Choroid plexus epithelial cell (primary cell): Measurements from ENCODE around the gene RAP2A.
A peak's percentile ranks its signal among the peaks of the same experiment; 100 is the strongest.

Source experiments
- DNase-seq: peaks from one replicate; pipeline ENCODE4 v3.0.0-alpha.2; 2010; ENCODE audit warnings: low read depth
- H3K4me3 ChIP-seq: 2 replicates; pipeline ENCODE4 v1.5.1; 2011; ENCODE audit warnings: low read depth, mild to moderate bottlenecking, control low read depth, low read length, moderate library complexity
- CTCF ChIP-seq: conservative IDR thresholded peaks from 2 replicates; pipeline ENCODE4 v1.5.1; 2011; ENCODE audit warnings: low read depth, mild to moderate bottlenecking, control low read depth, inconsistent platforms, low read length, moderate library complexity

RAP2A gene

GRCh38 chr13:97436845-97437244 lies 2.9 kb downstream of the RAP2A start:
- no peak for DNase-seq
- no peak for TF ChIP-seq CTCF
- H3K4me3 ChIP-seq = no peak overlapping the region

GRCh38 chr13:97437729-97438128 lies 3.8 kb downstream of the RAP2A start:
- TF ChIP-seq CTCF = no peak
- no peak for DNase-seq
- no peak overlapping the region for H3K4me3 ChIP-seq

GRCh38 chr13:97438856-97439595 lies 5.1 kb downstream of the RAP2A start:
- no peak for TF ChIP-seq CTCF
- DNase-seq = peak; percentile 64

GRCh38 chr13:97440598-97441170 lies 6.7 kb downstream of the RAP2A start:
- DNase-seq = peak; percentile 38

More at GRCh38 chr13:97438856-97439595, 5.1 kb downstream of the RAP2A start:
- H3K4me3 ChIP-seq = no peak overlapping the region

GRCh38 chr13:97441368-97441767 lies 7.4 kb downstream of the RAP2A start:
- no peak for TF ChIP-seq CTCF
- DNase-seq = no peak
- no peak overlapping the region for H3K4me3 ChIP-seq

More at GRCh38 chr13:97440598-97441170, 6.7 kb downstream of the RAP2A start:
- no peak overlapping the region for H3K4me3 ChIP-seq
- TF ChIP-seq CTCF = no peak

- no peak for TF ChIP-seq CTCF
- DNase-seq = no peak
- no peak overlapping the region for H3K4me3 ChIP-seq
These were observed 11.7 kb downstream of the RAP2A start for GRCh38 chr13:97445522-97446187.
